AG04450 (cell line): ENCODE results near the gene GREM2. TPM values are rescaled to one million over a fixed set of nuclear protein-coding genes. Genes with fewer than 3 reads are reported as not detected.

Experiments used
- CTCF ChIA-PET: fragments of 300-600, 350-600 bp; formaldehyde crosslinking; extraction: SDS; loops from one replicate; lab custom pipeline; 2022; ENCODE audit warnings: antibody characterized with exemption, inconsistent platforms; lab: Charles Lee
- POLR2A ChIA-PET: fragments of 350-600 bp; formaldehyde crosslinking; extraction: SDS; loops from one replicate; lab custom pipeline; 2021; ENCODE audit warnings: antibody characterized with exemption, inconsistent platforms; lab: Yijun Ruan, JAX
- DNase-seq: peaks from one replicate; pipeline ENCODE4 v3.0.0-alpha.2; 2011; ENCODE audit warnings: low read depth, low spot score
- H3K27ac ChIP-seq: one replicate; pipeline ENCODE4 v1.5.1; 2012; ENCODE audit warnings: low read depth, low read length, control low read depth
- H3K27me3 ChIP-seq: one replicate; pipeline ENCODE4 v1.6.0; 2012; ENCODE audit warnings: low read length; ENCODE audit not compliant: control insufficient read depth, insufficient read depth
- H3K4me3 ChIP-seq: 2 replicates; pipeline ENCODE4 v1.5.1; 2011; ENCODE audit warnings: mild to moderate bottlenecking, low read depth, low read length, control low read depth
- H3K9me3 ChIP-seq: 2 replicates; pipeline ENCODE4 v1.5.1; 2012; ENCODE audit warnings: low read length; ENCODE audit not compliant: control insufficient read depth, insufficient read depth
- polyA plus RNA-seq: library from polyadenylated mRNA; depleted of rRNA; stranded (reverse); fragments of >200 nt; gene quantifications from 2 replicates; pipeline ENCODE4 v1.2.3, GENCODE V29; 2011
- TF ChIP-seq, protein P1 (sequence below): IDR thresholded peaks from 2 replicates; pipeline ENCODE4 v1.5.1; 2011; ENCODE audit warnings: low read depth, low read length, control low read depth, inconsistent platforms

Gene GREM2
- polyA plus RNA-seq, 1 experiment, result 2.3 TPM

DNA sequence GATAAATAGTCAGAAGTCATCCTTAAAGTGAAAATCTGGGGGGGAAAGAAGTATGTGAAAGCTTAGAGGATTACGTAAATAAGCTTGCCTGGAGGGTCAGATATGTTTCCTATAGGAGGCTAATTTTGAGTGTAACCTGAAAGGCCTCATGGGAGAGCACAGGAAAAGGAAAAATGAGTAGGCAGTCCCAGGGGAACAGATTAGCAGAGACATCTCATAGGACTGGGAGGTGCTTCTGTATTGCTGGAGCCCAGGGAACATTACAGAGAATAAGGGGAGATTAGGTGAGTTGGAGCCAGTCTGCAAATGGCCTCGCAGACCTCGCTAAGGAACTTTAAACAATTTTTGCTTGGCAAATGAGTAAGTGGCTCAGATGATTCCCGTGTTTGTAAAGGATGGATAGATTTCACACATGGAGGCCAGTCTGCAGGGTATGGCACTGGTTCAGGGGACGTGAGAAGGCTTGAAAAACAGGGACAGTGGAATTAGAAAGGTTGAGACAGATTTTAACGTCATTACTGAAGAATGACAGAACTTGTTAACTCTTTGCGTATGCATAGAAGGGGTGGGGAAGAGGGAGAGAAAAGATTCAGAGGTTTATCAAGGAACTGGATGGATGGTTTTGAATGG lies 149.1 kb downstream of the GREM2 start:
- Histone ChIP-seq H3K9me3 (no peaks in the 10 kb centered on the region), H3K27ac (peak overlapping the region; percentile 39), H3K4me3 (no peak overlapping the region), H3K27me3 (no peaks in the 10 kb centered on the region)
- DNase-seq, result no peak
- TF ChIP-seq, protein P1, sequence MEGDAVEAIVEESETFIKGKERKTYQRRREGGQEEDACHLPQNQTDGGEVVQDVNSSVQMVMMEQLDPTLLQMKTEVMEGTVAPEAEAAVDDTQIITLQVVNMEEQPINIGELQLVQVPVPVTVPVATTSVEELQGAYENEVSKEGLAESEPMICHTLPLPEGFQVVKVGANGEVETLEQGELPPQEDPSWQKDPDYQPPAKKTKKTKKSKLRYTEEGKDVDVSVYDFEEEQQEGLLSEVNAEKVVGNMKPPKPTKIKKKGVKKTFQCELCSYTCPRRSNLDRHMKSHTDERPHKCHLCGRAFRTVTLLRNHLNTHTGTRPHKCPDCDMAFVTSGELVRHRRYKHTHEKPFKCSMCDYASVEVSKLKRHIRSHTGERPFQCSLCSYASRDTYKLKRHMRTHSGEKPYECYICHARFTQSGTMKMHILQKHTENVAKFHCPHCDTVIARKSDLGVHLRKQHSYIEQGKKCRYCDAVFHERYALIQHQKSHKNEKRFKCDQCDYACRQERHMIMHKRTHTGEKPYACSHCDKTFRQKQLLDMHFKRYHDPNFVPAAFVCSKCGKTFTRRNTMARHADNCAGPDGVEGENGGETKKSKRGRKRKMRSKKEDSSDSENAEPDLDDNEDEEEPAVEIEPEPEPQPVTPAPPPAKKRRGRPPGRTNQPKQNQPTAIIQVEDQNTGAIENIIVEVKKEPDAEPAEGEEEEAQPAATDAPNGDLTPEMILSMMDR, result no peak
- POLR2A ChIA-PET, result no interaction called here
- CTCF ChIA-PET, result no interaction called here

DNA sequence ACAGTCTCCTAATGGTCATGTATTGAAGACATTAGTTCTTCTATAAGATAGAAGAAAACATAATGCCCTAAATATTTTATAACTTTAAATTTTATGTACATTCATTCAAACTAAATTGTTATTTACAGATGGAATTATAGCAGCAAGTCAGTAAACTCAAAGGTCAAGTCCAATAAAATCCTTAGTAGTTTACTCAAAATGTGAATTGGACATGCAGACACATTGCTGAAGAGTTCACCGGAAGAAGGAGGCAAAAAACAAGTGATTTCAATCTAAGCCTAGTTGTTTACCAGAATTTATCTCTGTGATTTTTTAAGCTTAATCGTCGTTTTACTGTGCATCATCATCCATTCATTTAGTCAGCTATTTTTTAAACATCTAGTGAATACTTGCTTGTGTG lies 149.7 kb downstream of the GREM2 start:
- H3K4me3 ChIP-seq, result no peak overlapping the region
- no peak for DNase-seq
- H3K9me3 ChIP-seq, result no peaks in the 10 kb centered on the region
- no peaks in the 10 kb centered on the region for H3K27me3 ChIP-seq
- ChIA-PET POLR2A (no interaction called here), CTCF (no interaction called here)
- TF ChIP-seq, protein P1, result no peak
- H3K27ac ChIP-seq, result no peak overlapping the region

DNA sequence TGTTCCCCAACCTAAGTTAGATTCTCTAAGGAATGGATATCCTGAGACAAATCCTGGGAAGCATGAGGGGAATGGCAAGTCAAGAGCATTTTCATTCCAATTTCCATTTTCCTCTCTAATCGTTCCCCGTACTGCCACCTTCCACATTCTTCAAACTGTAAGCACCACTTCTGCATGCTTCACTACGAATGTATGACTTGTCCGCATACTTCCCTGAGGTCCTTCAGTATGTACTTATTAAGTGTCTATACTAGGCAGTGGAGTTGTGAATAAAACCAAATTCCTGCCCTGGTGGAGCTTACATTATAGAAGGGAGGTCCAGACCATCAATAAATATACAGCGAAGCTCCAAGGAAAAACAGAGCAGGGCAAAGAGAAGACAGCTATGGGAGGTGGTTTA lies 154.8 kb downstream of the GREM2 start:
- no peaks in the 10 kb centered on the region; the same call in 1 of the 2 replicates for H3K9me3 ChIP-seq
- H3K4me3 ChIP-seq, result no peak overlapping the region
- CTCF ChIA-PET, result interaction anchor here (1.1 to 2.9 kb wide), 2 partner anchors 235 to 269 kb away, joined by 3 to 22 read pairs; no protein-coding TSS in a partner anchor
- POLR2A ChIA-PET, result no interaction called here
- H3K27me3 ChIP-seq, result no peaks in the 10 kb centered on the region
- H3K27ac ChIP-seq, result no peak overlapping the region
- TF ChIP-seq, protein P1, result no peak
- no peak for DNase-seq

DNA sequence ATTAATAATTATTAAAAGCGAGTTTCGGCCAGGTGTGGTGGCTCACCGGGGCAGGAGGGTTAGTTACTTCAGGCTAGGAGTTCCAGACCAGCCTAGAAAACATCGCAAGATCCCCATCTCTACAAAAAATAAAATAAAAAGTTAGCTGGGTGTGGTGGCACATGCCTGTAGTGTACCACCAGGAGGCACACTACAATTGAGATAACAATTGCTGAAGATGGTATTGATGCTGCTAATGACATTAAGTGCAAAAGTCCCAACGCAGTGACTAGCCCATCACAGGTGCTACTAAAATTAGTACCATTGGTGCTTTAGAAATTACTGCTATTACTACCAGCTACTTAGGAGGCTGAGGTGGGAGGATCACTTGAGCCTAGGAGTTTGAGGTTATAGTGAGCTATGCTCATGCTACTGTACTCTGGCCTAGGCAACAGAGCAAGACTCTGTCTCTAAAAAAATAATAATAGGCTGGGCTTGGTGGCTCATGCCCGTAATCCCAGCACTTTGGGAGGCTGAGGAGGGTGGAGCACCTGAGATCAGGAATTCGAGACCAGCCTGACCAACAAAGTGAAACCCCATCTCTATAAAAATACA lies 156.6 kb downstream of the GREM2 start:
- H3K27ac ChIP-seq, result no peak overlapping the region
- no peak overlapping the region for H3K4me3 ChIP-seq
- no peaks in the 10 kb centered on the region for H3K27me3 ChIP-seq
- DNase-seq, result no peak
- CTCF ChIA-PET, result interaction anchor here (0.7 to 3.9 kb wide), 15 partner anchors 9 to 492 kb away, joined by 3 to 27 read pairs (median 4); no protein-coding TSS in a partner anchor
- POLR2A ChIA-PET, result interaction anchor here (0.6 kb wide), 1 partner anchor 54 kb away, joined by 4 read pairs; no protein-coding TSS in a partner anchor
- H3K9me3 ChIP-seq, result no peaks in the 10 kb centered on the region; the same call in 1 of the 2 replicates
- TF ChIP-seq, protein P1, result peak; percentile 59

DNA sequence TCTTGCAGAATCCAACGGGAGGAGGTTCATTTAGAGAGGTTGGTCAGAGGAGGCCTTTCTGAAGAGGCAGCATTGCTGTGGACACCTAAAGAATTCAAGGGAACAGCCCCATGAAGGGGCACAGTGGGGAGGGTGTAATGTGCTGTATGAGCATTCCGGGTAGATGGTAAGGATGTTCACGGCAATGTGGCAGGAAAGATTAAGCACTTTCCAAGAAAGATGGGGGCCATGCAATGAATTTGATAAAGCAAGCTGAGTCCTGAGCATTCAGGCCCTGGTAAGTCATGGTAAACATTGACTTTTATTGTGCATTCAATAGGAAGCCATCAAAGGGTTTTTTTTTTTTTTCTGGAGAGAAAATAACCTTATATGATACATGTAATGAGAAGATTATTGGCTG lies 166.6 kb downstream of the GREM2 start:
- no peaks in the 10 kb centered on the region for H3K9me3 ChIP-seq
- ChIA-PET POLR2A (interaction anchor here (0.6 kb wide), 1 partner anchor 13 kb away, joined by 5 read pairs; no protein-coding TSS in a partner anchor), CTCF (interaction anchor here (0.9 kb wide), 1 partner anchor 256 kb away, joined by 3 read pairs; no protein-coding TSS in a partner anchor)
- no peak overlapping the region for H3K4me3 ChIP-seq
- TF ChIP-seq, protein P1, result no peak
- H3K27ac ChIP-seq, result no peak overlapping the region
- no peak for DNase-seq
- no peaks in the 10 kb centered on the region for H3K27me3 ChIP-seq
